Transverse colon (tissue), 4 donors: ENCODE data around the gene KHDC4. TPM values are rescaled to one million over a fixed set of nuclear protein-coding genes. Genes with fewer than 3 reads are reported as not detected.

Experiments used
- DNase-seq: peaks from one replicate; pipeline ENCODE4 v3.0.0-alpha.2; 2019
- H3K27ac ChIP-seq, 4 donors: fragments of 200-600 bp; sonication (generic); 2 replicates each; pipeline ENCODE4 v1.5.1; 2016 to 2018; ENCODE audit warnings: inconsistent platforms in 4 of 4
- H3K27me3 ChIP-seq: fragments of 200-600 bp; sonication (generic); 2 replicates; pipeline ENCODE4 v1.5.1; 2017; ENCODE audit warnings: inconsistent platforms
- H3K36me3 ChIP-seq, 4 donors: fragments of 200-600 bp; sonication (generic); 2 replicates each; pipeline ENCODE4 v1.5.1; 2017 to 2019; ENCODE audit warnings: inconsistent platforms in 4 of 4
- H3K4me1 ChIP-seq, 4 donors: fragments of 200-600 bp; sonication (generic); 2 replicates each; pipeline ENCODE4 v1.5.1; 2017 to 2020; ENCODE audit warnings: inconsistent platforms in 4 of 4
- H3K4me3 ChIP-seq, 4 donors: fragments of 200-600 bp; sonication (generic); 1 replicate in 1 of 4; 2 replicates in 3 of 4; pipeline versions ENCODE4 v1.5.1 to v1.6.1; 2017 to 2019; ENCODE audit warnings: inconsistent platforms in 4 of 4
- H3K9me3 ChIP-seq, 2 donors: fragments of 200-600 bp; sonication (generic); 2 replicates each; pipeline ENCODE4 v1.5.1; 2017 to 2019; ENCODE audit warnings: inconsistent platforms in 2 of 2
- EP300 ChIP-seq: sonication (generic); formaldehyde crosslinking; IDR thresholded peaks from one replicate; pipeline ENCODE4 v1.6.1; 2017; ENCODE audit warnings: antibody characterized with exemption, low read depth
- POLR2A ChIP-seq: fragments of 450-650 bp; IDR thresholded peaks from one replicate; pipeline ENCODE4 v1.6.1; 2016; ENCODE audit warnings: antibody characterized with exemption, mild to moderate bottlenecking, moderate library complexity
- POLR2AphosphoS5 ChIP-seq, 3 donors: sonication (generic); formaldehyde crosslinking; IDR thresholded peaks; one replicate each; pipeline ENCODE4 v1.6.1; 2016; ENCODE audit warnings: antibody characterized with exemption in 3 of 3
- WGBS, 2 donors: methylation state at CpG; one replicate each; pipeline ENCODE4 v1.1.5; 2018; ENCODE audit warnings: low coverage in 1 of 2; 5-methylcytosine and 5-hydroxymethylcytosine counted together
- in situ Hi-C, 4 donors: fragments of 200-750 bp; cut with MboI; loops; one replicate each; pipeline versions ENCODE4 v1.15.0 to v1.15.1; 2017; ENCODE audit warnings: low sequenced_read_pairs in 3 of 4, low pct_ligation_motif_present in 1 of 4, low pct_unique_long_range_greater_than_20kb in 1 of 4
- intact Hi-C: fragments of 100-400 bp; cut with DNase I; formaldehyde crosslinking; loops from one replicate; pipeline ENCODE4 v1.15.1; 2023; ENCODE audit warnings: low total_unique reads
- total RNA-seq, 4 donors: library from RNA; depleted of rRNA; stranded (reverse); fragments of >200 nt; gene quantifications; one replicate each; pipeline ENCODE4 v1.1.0, GENCODE V29; 2016
- TF ChIP-seq, protein P1 (sequence below), 5 experiments: fragments of 200-600 bp in 3 of 5; fragments of 450-650 bp in 2 of 5; sonication (generic) in 3 of 5; IDR thresholded peaks; 1 replicate in 2 of 5; 2 replicates in 3 of 5; pipeline ENCODE4 v1.5.1; 2016 to 2017; ENCODE audit warnings: antibody characterized with exemption in 5 of 5, inconsistent platforms in 3 of 5, mild to moderate bottlenecking in 2 of 5, moderate library complexity in 1 of 5

Gene KHDC4
- total RNA-seq, 4 donors from 2014 or later = 76.2 to 158 (median 98.7) TPM

DNA sequence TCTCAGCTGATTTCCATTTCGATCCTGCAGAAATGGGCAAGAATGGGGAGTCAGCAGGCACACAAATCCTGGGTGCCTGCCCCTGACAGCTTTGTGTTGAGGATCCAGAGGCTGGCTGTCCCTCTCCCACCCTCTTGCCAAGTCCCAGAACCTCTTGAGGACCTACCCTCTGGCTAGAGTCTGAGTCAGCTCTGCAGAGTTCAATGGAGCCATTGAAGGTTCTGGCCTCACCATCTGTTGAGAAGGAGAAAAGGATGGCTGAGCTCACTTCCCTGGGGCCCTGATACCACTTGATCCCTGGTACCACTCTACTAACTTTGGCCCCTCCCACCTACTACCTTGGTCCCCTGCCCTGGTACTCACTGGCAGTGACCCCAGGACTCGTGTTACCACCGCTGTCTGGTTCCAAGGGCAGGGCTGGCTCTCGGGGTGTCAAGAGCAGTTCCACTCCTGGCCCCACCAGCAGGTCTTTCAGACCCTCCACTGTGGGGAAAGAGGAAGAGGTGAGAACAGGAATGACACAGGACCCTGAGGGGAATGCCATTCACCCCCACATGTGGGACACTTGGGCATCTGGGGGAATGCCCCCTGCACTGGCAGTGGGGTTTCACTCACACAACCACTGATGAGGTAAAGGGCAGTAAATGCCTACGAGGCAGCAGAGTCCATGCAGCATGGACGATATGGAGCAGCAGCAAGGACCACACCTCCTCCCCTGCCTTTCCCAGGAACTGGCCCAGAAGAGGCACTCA lies 17.7 kb upstream of the KHDC4 start:
- H3K27me3 ChIP-seq = no peaks in the 10 kb centered on the region
- WGBS, 2 donors = 74% methylated on average over 6 of the region's 6 CpGs; no CpG with 5 or more reads in 1 of the 2 donors
- no peaks in the 10 kb centered on the region for H3K9me3 ChIP-seq
- DNase-seq = no peak
- no peak overlapping the region for H3K27ac ChIP-seq
- no peak overlapping the region for H3K4me3 ChIP-seq
- intact Hi-C loops = no loop called here
- H3K4me1 ChIP-seq = peaks cover 0 to 3% (median 0%) of the 10 kb centered on the region in 4 donors
- in situ Hi-C loops = no loop called here
- peaks cover 0 to 90% (median 44%) of the 10 kb centered on the region in 4 donors for H3K36me3 ChIP-seq
- TF ChIP-seq POLR2A (no peak), EP300 (no peak), POLR2AphosphoS5 (IDR thresholded peaks at IDR 0.05) (no peak)
- TF ChIP-seq, protein P1, sequence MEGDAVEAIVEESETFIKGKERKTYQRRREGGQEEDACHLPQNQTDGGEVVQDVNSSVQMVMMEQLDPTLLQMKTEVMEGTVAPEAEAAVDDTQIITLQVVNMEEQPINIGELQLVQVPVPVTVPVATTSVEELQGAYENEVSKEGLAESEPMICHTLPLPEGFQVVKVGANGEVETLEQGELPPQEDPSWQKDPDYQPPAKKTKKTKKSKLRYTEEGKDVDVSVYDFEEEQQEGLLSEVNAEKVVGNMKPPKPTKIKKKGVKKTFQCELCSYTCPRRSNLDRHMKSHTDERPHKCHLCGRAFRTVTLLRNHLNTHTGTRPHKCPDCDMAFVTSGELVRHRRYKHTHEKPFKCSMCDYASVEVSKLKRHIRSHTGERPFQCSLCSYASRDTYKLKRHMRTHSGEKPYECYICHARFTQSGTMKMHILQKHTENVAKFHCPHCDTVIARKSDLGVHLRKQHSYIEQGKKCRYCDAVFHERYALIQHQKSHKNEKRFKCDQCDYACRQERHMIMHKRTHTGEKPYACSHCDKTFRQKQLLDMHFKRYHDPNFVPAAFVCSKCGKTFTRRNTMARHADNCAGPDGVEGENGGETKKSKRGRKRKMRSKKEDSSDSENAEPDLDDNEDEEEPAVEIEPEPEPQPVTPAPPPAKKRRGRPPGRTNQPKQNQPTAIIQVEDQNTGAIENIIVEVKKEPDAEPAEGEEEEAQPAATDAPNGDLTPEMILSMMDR (IDR thresholded peaks at IDR 0.05) = no peak

DNA sequence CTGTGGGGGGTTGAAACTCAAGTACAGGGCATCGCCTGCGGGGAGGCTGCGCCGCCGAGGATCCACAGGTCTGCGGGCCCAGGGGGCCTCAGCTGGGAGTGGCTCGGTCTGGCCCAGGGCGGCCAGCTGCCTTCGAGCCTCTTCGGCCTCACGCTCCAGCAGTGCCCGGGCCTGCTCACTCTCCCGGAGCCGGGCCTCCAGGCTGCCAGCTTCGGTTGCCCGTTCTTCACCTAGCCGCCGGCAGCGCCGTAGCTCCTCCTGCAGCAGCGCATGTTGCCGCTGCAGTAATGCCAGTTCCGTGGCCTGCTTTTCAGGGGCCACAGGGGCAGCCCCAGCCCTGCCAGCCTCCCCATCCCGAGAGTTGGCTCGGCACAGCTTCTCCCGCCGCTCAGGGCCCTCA lies 16.6 kb upstream of the KHDC4 start:
- Histone ChIP-seq H3K27me3 (no peaks in the 10 kb centered on the region), H3K9me3 (no peaks in the 10 kb centered on the region), H3K27ac (no peak overlapping the region), H3K4me1 (peaks cover 3 to 14% (median 8%) of the 10 kb centered on the region in 4 donors), H3K36me3 (peaks cover 0 to 83% (median 41%) of the 10 kb centered on the region in 4 donors), H3K4me3 (no peak overlapping the region)
- intact Hi-C loops (no loop called here), in situ Hi-C loops (no loop called here)
- DNase-seq = no peak
- 97% methylated on average over 26 of the region's 27 CpGs; no CpG with 5 or more reads in 1 of the 2 donors for WGBS, 2 donors
- no peak for TF ChIP-seq POLR2A

DNA sequence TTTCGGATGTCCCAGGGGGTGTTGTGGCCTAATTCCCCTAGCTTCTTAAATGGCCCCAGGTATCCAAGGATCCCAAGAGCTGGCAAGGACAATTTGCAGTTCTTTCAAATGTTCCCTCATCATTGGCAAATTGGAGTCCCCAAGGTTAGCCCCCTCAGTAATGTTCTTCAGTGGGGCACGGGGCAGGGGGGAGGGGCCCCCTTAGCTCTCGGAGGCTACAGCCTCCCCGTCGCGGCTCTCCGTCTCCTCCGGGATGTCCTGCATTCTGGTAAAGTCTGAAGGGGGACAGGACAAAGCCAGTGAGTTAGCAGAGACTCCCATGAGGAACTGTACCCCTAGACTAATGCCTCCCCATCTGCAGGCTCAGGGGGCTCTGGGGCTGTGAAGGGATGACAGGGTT lies 13.5 kb upstream of the KHDC4 start:
- Histone ChIP-seq H3K4me3 (no peak overlapping the region), H3K9me3 (no peaks in the 10 kb centered on the region), H3K27me3 (no peaks in the 10 kb centered on the region), H3K4me1 (peaks cover 30 to 45% (median 38%) of the 10 kb centered on the region in 4 donors), H3K27ac (peak overlapping the region in 2 of 4 donors; percentile 18 to 92), H3K36me3 (peaks cover 0 to 60% (median 29%) of the 10 kb centered on the region in 4 donors)
- intact Hi-C loops = no loop called here
- no peak for DNase-seq
- in situ Hi-C loops = no loop called here
- 96% methylated on average over 8 of the region's 8 CpGs; no CpG with 5 or more reads in 1 of the 2 donors for WGBS, 2 donors
- TF ChIP-seq EP300 = no peak
- no peak for TF ChIP-seq POLR2AphosphoS5 (IDR thresholded peaks at IDR 0.05)
- TF ChIP-seq, protein P1 (IDR thresholded peaks at IDR 0.05) = no peak
- TF ChIP-seq POLR2A = no peak

DNA sequence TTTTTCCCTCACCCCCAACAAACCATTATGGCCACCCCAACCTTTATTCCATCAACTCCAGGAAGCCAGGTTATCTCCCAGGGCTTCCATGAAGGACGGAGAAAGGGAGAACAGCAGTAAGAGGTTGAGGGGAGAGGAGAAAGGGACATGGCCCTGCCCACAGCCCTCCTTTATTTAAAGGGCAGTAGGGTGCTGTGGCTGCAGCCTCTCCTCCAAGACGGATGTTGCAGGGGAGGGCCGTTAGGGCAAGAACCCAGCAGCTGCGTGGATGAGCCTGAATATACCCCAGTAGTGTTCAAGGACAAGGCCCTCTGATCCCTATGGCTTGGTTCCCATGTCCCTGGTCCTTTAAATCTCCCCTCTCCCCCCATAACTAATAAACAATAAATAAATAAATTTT lies 13.1 kb upstream of the KHDC4 start:
- TF ChIP-seq POLR2A = no peak
- TF ChIP-seq, protein P1 (IDR thresholded peaks at IDR 0.05) = no peak
- TF ChIP-seq EP300 = no peak
- no peak for TF ChIP-seq POLR2AphosphoS5 (IDR thresholded peaks at IDR 0.05)
- Histone ChIP-seq H3K27ac (peak overlapping the region in 2 of 4 donors; percentile 18 to 92), H3K9me3 (no peaks in the 10 kb centered on the region), H3K27me3 (no peaks in the 10 kb centered on the region), H3K4me3 (no peak overlapping the region), H3K4me1 (peaks cover 30 to 50% (median 42%) of the 10 kb centered on the region in 4 donors), H3K36me3 (peaks cover 0 to 56% (median 27%) of the 10 kb centered on the region in 4 donors)
- WGBS, 2 donors = 75 to 83% methylated on average over 2 to 4 of the region's 4 CpGs
- no peak for DNase-seq
- in situ Hi-C loops = no loop called here
- intact Hi-C loops = no loop called here
